Spleen (tissue), 11 donors: ENCODE results near the gene NIPAL3. TPM values are rescaled to one million over a fixed set of nuclear protein-coding genes. Genes with fewer than 3 reads are reported as not detected.

Experiments used
- DNase-seq: peaks from one replicate; pipeline ENCODE4 v3.0.0-alpha.2; 2020
- H3K27ac ChIP-seq, 8 donors: fragments of 200-600 bp; sonication (generic) in 7 of 8; 1 replicate in 4 of 8; 2 replicates in 4 of 8; pipeline versions ENCODE4 v1.5.0 to v1.8.0; 2016 to 2021; ENCODE audit warnings: inconsistent platforms in 4 of 8, mild to moderate bottlenecking in 4 of 8, moderate library complexity in 1 of 8
- H3K27me3 ChIP-seq, 7 donors: fragments of 200-600 bp; sonication (generic) in 6 of 7; replicated peaks in 1 of 7; 1 replicate in 4 of 7; 2 replicates in 3 of 7; pipeline versions ENCODE4 v1.5.0 to v1.8.0; 2016 to 2021; ENCODE audit warnings: inconsistent platforms in 3 of 7, mild to moderate bottlenecking in 1 of 7
- H3K36me3 ChIP-seq, 6 donors: fragments of 200-600 bp; sonication (generic) in 5 of 6; 1 replicate in 4 of 6; 2 replicates in 2 of 6; pipeline versions ENCODE4 v1.5.0 to v1.8.0; 2016 to 2021; ENCODE audit warnings: inconsistent platforms in 2 of 6
- H3K4me1 ChIP-seq, 6 donors: fragments of 200-600 bp; sonication (generic) in 5 of 6; 1 replicate in 3 of 6; 2 replicates in 3 of 6; pipeline versions ENCODE4 v1.5.0 to v1.8.0; 2016 to 2021; ENCODE audit warnings: inconsistent platforms in 3 of 6
- H3K4me3 ChIP-seq, 8 donors: fragments of 200-600 bp; sonication (generic) in 7 of 8; 1 replicate in 4 of 8; 2 replicates in 4 of 8; pipeline versions ENCODE4 v1.5.0 to v1.8.0; 2016 to 2021; ENCODE audit warnings: inconsistent platforms in 4 of 8, mild to moderate bottlenecking in 4 of 8, moderate library complexity in 2 of 8
- H3K9me3 ChIP-seq, 8 donors: fragments of 200-600 bp; sonication (generic) in 7 of 8; 1 replicate in 4 of 8; 2 replicates in 4 of 8; pipeline versions ENCODE4 v1.5.0 to v1.8.0; 2016 to 2021; ENCODE audit warnings: inconsistent platforms in 4 of 8
- CTCF ChIP-seq, 11 experiments: fragments of 200-600 bp in 7 of 11; fragments of 450-650 bp in 4 of 11; sonication (generic) in 4 of 11; IDR thresholded peaks in 8 of 11; conservative IDR thresholded peaks in 3 of 11; 1 replicate in 7 of 11; 2 replicates in 4 of 11; pipeline versions ENCODE4 v1.4.0 to v1.8.0; 2016 to 2021; ENCODE audit warnings: antibody characterized with exemption in 11 of 11, inconsistent platforms in 4 of 11, mild to moderate bottlenecking in 1 of 11
- POLR2A ChIP-seq, 3 donors: fragments of 450-650 bp; IDR thresholded peaks; one replicate each; pipeline ENCODE4 v1.5.1; 2017; ENCODE audit warnings: antibody characterized with exemption in 3 of 3, mild to moderate bottlenecking in 1 of 3
- POLR2AphosphoS5 ChIP-seq, 3 donors: sonication (generic); formaldehyde crosslinking; IDR thresholded peaks; one replicate each; pipeline ENCODE4 v1.5.1; 2017; ENCODE audit warnings: antibody characterized with exemption in 3 of 3
- WGBS, 5 donors: extraction: QIAGEN DNeasy Blood & Tissue Kit in 3 of 5; methylation state at CpG; one replicate each; pipeline versions ENCODE4 v1.1.5 to v1.1.7; 2013 to 2018; 5-methylcytosine and 5-hydroxymethylcytosine counted together
- intact Hi-C: fragments of 100-400 bp; cut with DNase I; formaldehyde crosslinking; loops from one replicate; pipeline ENCODE4 v1.15.0; 2023; ENCODE audit warnings: low total_unique reads
- polyA plus RNA-seq, 3 donors: library from polyadenylated mRNA; stranded (reverse); fragments of 200-250 nt; gene quantifications; one replicate each; pipeline ENCODE4 v1.2.1, GENCODE V29; 2013
- total RNA-seq, 7 donors: library from RNA; depleted of rRNA in 3 of 7; stranded (reverse); fragments of >200 nt in 3 of 7; fragmentation: NEBNext Ultra II Directional in 4 of 7; extraction: Animal tissue kit (Norgen Biotek cat#: 25700) in 4 of 7; gene quantifications; one replicate each; pipeline versions ENCODE4 v1.1.0 to v1.2.1, GENCODE V29; 2016 to 2021
- donor health status: healthy with polysubstance abuse.
- donor health status: DM: no; HTN: no; CAD: no; lungs with moderate emphysema.
- donor health status: DM: no; HTN: no; CAD: no.
- donor health status: Bipolar disorder and iron deficiency.
- donor health status: healthy.
- donor health status: DM: no; HTN: no; CAD: no.
- donor health status: DM: yes; HTN: yes; CAD: no.

Gene NIPAL3
- total and polyA plus RNA-seq, 10 donors, result 5.3 to 49.2 (median 24.7) TPM

GRCh38 chr1:24418898-24419628 lies 3.5 kb downstream of the NIPAL3 start:
- H3K36me3 ChIP-seq, result peaks cover 0 to 50% (median 32%) of the 10 kb centered on the region in 6 donors
- 43 to 58% (median 48%) methylated on average over 14 of the region's 14 CpGs for WGBS, 5 donors
- TF ChIP-seq CTCF (IDR thresholded peaks at IDR 0.05 in 8 of 11, conservative IDR thresholded peaks at IDR 0.05 in 3 of 11) (no peak), POLR2A (IDR thresholded peaks at IDR 0.05) (no peak), POLR2AphosphoS5 (IDR thresholded peaks at IDR 0.05) (no peak)
- no peaks in the 10 kb centered on the region for H3K27me3 ChIP-seq
- H3K4me1 ChIP-seq, result peaks cover 8 to 64% (median 34%) of the 10 kb centered on the region in 6 donors
- intact Hi-C loops, result no loop called here
- H3K9me3 ChIP-seq, result no peaks in the 10 kb centered on the region
- DNase-seq, result no peak
- no peak overlapping the region for H3K27ac ChIP-seq
- H3K4me3 ChIP-seq, result no peak overlapping the region

- TF ChIP-seq CTCF (IDR thresholded peaks at IDR 0.05 in 8 of 11, conservative IDR thresholded peaks at IDR 0.05 in 3 of 11) (no peak), POLR2AphosphoS5 (IDR thresholded peaks at IDR 0.05) (no peak), POLR2A (IDR thresholded peaks at IDR 0.05) (no peak)
- peaks cover 0 to 65% (median 33%) of the 10 kb centered on the region in 6 donors for H3K36me3 ChIP-seq
- no peak overlapping the region for H3K4me3 ChIP-seq
- H3K9me3 ChIP-seq, result no peaks in the 10 kb centered on the region
- intact Hi-C loops, result no loop called here
- H3K27ac ChIP-seq, result no peak overlapping the region
- WGBS, 5 donors, result 68 to 85% (median 73%) methylated on average over 4 of the region's 4 CpGs
- peaks cover 8 to 50% (median 23%) of the 10 kb centered on the region in 6 donors for H3K4me1 ChIP-seq
- no peak for DNase-seq
- no peaks in the 10 kb centered on the region for H3K27me3 ChIP-seq
Observed at GRCh38 chr1:24420547-24420946, 4.9 kb downstream of the NIPAL3 start.

- Histone ChIP-seq H3K4me1 (peaks cover 8 to 45% (median 18%) of the 10 kb centered on the region in 6 donors), H3K9me3 (no peaks in the 10 kb centered on the region), H3K36me3 (peaks cover 0 to 74% (median 35%) of the 10 kb centered on the region in 6 donors), H3K4me3 (no peak overlapping the region), H3K27me3 (no peaks in the 10 kb centered on the region), H3K27ac (no peak overlapping the region)
- intact Hi-C loops, result no loop called here
- no peak for TF ChIP-seq POLR2A (IDR thresholded peaks at IDR 0.05)
- no peak for DNase-seq
- WGBS, 5 donors, result 76 to 93% (median 88%) methylated on average over 2 of the region's 2 CpGs
Observed at GRCh38 chr1:24421502-24421901, 5.9 kb downstream of the NIPAL3 start.

GRCh38 chr1:24424207-24424606 lies 8.6 kb downstream of the NIPAL3 start:
- H3K36me3 ChIP-seq, result peaks cover 0 to 92% (median 35%) of the 10 kb centered on the region in 6 donors
- TF ChIP-seq POLR2AphosphoS5 (IDR thresholded peaks at IDR 0.05), result no peak
- no peak for TF ChIP-seq CTCF (IDR thresholded peaks at IDR 0.05 in 8 of 11, conservative IDR thresholded peaks at IDR 0.05 in 3 of 11)
- TF ChIP-seq POLR2A (IDR thresholded peaks at IDR 0.05), result no peak
- H3K27me3 ChIP-seq, result no peaks in the 10 kb centered on the region
- WGBS, 5 donors, result 77 to 88% (median 83%) methylated on average over 5 of the region's 5 CpGs
- intact Hi-C loops, result no loop called here
- H3K9me3 ChIP-seq, result no peaks in the 10 kb centered on the region
- no peak overlapping the region for H3K27ac ChIP-seq
- peaks cover 0 to 18% (median 6%) of the 10 kb centered on the region in 6 donors for H3K4me1 ChIP-seq
- DNase-seq, result no peak
- H3K4me3 ChIP-seq, result no peak overlapping the region
